ENCODE results near the gene DIDO1. TPM values are rescaled to one million over a fixed set of nuclear protein-coding genes. Genes with fewer than 3 reads are reported as not detected.
"Not testable (repeated sequence)": the region's sequence is repeated elsewhere in the genome, so short reads cannot be mapped to it uniquely, and the experiment has no call there.

The DIDO1 gene
- total RNA-seq, 4 donors from 2014 or later = 68.3 to 135 (median 88.0) TPM

DNA sequence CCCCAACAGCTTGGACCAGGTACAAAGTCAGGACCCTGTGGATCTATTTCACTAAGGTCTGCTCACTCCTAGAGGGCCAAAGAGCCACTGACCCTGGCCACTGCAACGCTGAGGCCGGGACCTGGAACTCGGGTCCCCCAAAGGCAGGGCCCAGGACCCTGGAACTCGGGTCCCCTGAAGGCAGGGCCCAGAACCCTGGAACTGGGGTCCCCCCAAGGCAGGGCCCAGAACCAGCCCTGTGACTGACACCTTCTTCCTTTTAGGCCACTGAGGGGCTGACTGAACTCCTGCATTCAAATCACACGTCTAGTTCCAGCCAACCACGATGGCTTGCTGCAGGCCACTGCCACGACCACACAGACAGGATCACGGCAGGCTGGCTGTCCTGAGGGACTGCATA is 74.1 kb downstream of the DIDO1 start:
- intact Hi-C loops (cut with DNase I; ENCODE audit: low total_unique reads) (no loop called here), in situ Hi-C loops (cut with MboI; ENCODE audit: low pct_ligation_motif_present in 1 of 4, low pct_unique_long_range_greater_than_20kb in 1 of 4, low sequenced_read_pairs in 3 of 4) (no loop called here)
- no peak for TF ChIP-seq EP300 (IDR thresholded peaks at IDR 0.05; ENCODE audit: low read depth)
- TF ChIP-seq, protein P1, sequence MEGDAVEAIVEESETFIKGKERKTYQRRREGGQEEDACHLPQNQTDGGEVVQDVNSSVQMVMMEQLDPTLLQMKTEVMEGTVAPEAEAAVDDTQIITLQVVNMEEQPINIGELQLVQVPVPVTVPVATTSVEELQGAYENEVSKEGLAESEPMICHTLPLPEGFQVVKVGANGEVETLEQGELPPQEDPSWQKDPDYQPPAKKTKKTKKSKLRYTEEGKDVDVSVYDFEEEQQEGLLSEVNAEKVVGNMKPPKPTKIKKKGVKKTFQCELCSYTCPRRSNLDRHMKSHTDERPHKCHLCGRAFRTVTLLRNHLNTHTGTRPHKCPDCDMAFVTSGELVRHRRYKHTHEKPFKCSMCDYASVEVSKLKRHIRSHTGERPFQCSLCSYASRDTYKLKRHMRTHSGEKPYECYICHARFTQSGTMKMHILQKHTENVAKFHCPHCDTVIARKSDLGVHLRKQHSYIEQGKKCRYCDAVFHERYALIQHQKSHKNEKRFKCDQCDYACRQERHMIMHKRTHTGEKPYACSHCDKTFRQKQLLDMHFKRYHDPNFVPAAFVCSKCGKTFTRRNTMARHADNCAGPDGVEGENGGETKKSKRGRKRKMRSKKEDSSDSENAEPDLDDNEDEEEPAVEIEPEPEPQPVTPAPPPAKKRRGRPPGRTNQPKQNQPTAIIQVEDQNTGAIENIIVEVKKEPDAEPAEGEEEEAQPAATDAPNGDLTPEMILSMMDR (IDR thresholded peaks at IDR 0.05) = no peak
- TF ChIP-seq POLR2A (IDR thresholded peaks at IDR 0.05) = no peak
- TF ChIP-seq POLR2AphosphoS5 (IDR thresholded peaks at IDR 0.05) = no peak
- H3K36me3 ChIP-seq = peaks cover 0 to 4% (median 0%) of the 10 kb centered on the region in 4 donors
- 92% methylated on average over 8 of the region's 8 CpGs; no CpG with 5 or more reads in 1 of the 2 donors for WGBS, 2 donors (ENCODE audit: low coverage in 1 of 2)
- H3K4me3 ChIP-seq = no peak overlapping the region
- H3K27ac ChIP-seq = no peak overlapping the region
- H3K4me1 ChIP-seq = no peaks in the 10 kb centered on the region
- no peaks in the 10 kb centered on the region for H3K9me3 ChIP-seq
- DNase-seq = no peak
- no peaks in the 10 kb centered on the region for H3K27me3 ChIP-seq

DNA sequence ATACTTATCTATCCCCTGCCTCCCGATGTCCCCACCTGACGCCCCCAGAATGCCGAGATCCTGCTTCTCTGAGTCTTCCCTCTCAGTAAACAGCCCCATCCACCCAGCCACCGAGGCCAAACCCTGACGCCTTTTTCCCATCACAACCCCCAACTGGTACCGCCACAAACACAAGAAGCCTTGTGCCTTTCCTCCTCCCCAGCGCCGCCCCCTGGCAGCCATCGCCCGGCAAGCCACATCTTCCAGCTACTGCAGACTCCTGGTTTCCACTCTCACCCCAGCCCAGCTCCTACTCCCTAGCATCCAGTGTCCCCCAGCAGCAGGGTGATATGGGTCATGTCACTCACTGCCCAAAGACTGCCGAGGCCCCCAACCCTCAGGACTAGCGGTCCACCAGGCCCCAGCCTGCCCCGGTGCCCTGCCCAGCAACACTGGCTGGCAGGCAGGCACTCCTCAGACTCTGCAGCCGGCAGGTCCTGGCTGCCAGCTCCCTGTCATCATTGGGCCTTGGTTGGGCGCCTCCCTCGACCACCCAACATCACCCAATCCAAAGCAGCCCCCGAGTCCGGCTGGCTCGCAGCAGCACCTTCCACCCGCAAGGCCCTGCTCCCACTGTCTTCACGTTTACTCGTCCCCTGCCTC is 75.9 kb downstream of the DIDO1 start:
- Histone ChIP-seq H3K4me3 (no peak overlapping the region), H3K4me1 (no peaks in the 10 kb centered on the region), H3K27me3 (no peaks in the 10 kb centered on the region), H3K27ac (no peak overlapping the region), H3K36me3 (no peaks in the 10 kb centered on the region), H3K9me3 (no peaks in the 10 kb centered on the region)
- in situ Hi-C loops (cut with MboI; ENCODE audit: low pct_ligation_motif_present in 1 of 4, low pct_unique_long_range_greater_than_20kb in 1 of 4, low sequenced_read_pairs in 3 of 4) = no loop called here
- intact Hi-C loops (cut with DNase I; ENCODE audit: low total_unique reads) = no loop called here
- DNase-seq = no peak
- 86 to 96% methylated on average over 7 to 22 of the region's 22 CpGs for WGBS, 2 donors (ENCODE audit: low coverage in 1 of 2)
- TF ChIP-seq POLR2A (IDR thresholded peaks at IDR 0.05) (no peak), EP300 (IDR thresholded peaks at IDR 0.05; ENCODE audit: low read depth) (no peak), POLR2AphosphoS5 (IDR thresholded peaks at IDR 0.05) (no peak)
- TF ChIP-seq, protein P1 (IDR thresholded peaks at IDR 0.05) = no peak

DNA sequence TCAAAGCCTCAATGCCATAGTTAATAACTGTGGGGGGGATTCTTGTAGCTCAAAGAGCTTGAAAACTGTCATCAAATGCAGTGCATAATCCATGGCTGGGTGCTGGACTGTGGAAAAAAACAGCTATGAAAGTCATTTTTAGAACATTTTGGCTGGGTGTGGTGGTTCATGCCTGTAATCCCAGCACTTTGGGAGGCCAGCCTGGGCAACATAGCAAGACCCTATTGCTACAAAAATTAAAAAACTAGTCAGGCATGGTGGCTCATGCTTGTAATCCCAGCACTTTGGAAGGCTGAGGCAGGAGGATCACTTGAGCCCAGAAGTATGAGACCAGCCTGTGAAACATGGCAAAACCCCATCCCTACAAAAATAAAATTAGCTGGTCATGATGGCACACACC is 76.9 kb downstream of the DIDO1 start:
- H3K27me3 ChIP-seq = no peaks in the 10 kb centered on the region
- H3K4me3 ChIP-seq = no peak overlapping the region
- H3K9me3 ChIP-seq = no peaks in the 10 kb centered on the region
- no peak overlapping the region for H3K27ac ChIP-seq
- H3K36me3 ChIP-seq = no peaks in the 10 kb centered on the region
- no peaks in the 10 kb centered on the region for H3K4me1 ChIP-seq
- DNase-seq = no peak
- in situ Hi-C loops (cut with MboI; ENCODE audit: low pct_ligation_motif_present in 1 of 4, low pct_unique_long_range_greater_than_20kb in 1 of 4, low sequenced_read_pairs in 3 of 4) = no loop called here
- TF ChIP-seq EP300 (IDR thresholded peaks at IDR 0.05; ENCODE audit: low read depth) (no peak), POLR2A (IDR thresholded peaks at IDR 0.05) (no peak), POLR2AphosphoS5 (IDR thresholded peaks at IDR 0.05) (no peak)
- TF ChIP-seq, protein P1 (IDR thresholded peaks at IDR 0.05) = no peak
- intact Hi-C loops (cut with DNase I; ENCODE audit: low total_unique reads) = no loop called here

DNA sequence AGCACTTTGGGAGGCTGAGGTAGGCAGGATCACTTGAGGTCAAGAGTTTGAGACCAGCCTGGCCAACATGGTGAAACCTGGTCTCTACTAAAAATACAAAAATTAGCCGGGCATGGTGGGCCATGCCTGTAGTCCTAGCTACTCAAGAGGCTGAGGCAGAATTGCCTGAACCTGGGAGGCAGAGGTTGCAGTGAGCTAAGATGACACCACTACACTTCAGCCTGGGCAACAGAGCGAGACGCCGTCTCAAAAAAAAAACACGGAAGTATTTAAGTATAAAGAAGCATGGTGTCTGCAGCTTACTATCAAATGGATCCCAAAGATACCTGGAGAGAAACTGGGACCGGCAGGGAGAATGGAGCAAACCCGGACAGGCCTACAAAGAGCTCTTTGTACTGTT is 77.4 kb downstream of the DIDO1 start:
- H3K4me1 ChIP-seq; H3K36me3 ChIP-seq; DNase-seq; H3K4me3 ChIP-seq; in situ Hi-C loops (cut with MboI; ENCODE audit: low pct_ligation_motif_present in 1 of 4, low pct_unique_long_range_greater_than_20kb in 1 of 4, low sequenced_read_pairs in 3 of 4); H3K27ac ChIP-seq; intact Hi-C loops (cut with DNase I; ENCODE audit: low total_unique reads); H3K9me3 ChIP-seq; H3K27me3 ChIP-seq: not testable (repeated sequence)
- 94% methylated on average over 6 to 7 of the region's 7 CpGs for WGBS, 2 donors (ENCODE audit: low coverage in 1 of 2)
